Bone marrow (tissue), 2 donors: ENCODE results near the gene CCPG1.
"Not testable (repeated sequence)": the region's sequence is repeated elsewhere in the genome, so short reads cannot be mapped to it uniquely, and the experiment has no call there.

Experiments used
- DNase-seq, 2 donors: peaks; one replicate each; lab custom pipeline; 2025; lab: John Stamatoyannopoulos, UW

The CCPG1 gene, protein sequence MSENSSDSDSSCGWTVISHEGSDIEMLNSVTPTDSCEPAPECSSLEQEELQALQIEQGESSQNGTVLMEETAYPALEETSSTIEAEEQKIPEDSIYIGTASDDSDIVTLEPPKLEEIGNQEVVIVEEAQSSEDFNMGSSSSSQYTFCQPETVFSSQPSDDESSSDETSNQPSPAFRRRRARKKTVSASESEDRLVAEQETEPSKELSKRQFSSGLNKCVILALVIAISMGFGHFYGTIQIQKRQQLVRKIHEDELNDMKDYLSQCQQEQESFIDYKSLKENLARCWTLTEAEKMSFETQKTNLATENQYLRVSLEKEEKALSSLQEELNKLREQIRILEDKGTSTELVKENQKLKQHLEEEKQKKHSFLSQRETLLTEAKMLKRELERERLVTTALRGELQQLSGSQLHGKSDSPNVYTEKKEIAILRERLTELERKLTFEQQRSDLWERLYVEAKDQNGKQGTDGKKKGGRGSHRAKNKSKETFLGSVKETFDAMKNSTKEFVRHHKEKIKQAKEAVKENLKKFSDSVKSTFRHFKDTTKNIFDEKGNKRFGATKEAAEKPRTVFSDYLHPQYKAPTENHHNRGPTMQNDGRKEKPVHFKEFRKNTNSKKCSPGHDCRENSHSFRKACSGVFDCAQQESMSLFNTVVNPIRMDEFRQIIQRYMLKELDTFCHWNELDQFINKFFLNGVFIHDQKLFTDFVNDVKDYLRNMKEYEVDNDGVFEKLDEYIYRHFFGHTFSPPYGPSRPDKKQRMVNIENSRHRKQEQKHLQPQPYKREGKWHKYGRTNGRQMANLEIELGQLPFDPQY

DNA sequence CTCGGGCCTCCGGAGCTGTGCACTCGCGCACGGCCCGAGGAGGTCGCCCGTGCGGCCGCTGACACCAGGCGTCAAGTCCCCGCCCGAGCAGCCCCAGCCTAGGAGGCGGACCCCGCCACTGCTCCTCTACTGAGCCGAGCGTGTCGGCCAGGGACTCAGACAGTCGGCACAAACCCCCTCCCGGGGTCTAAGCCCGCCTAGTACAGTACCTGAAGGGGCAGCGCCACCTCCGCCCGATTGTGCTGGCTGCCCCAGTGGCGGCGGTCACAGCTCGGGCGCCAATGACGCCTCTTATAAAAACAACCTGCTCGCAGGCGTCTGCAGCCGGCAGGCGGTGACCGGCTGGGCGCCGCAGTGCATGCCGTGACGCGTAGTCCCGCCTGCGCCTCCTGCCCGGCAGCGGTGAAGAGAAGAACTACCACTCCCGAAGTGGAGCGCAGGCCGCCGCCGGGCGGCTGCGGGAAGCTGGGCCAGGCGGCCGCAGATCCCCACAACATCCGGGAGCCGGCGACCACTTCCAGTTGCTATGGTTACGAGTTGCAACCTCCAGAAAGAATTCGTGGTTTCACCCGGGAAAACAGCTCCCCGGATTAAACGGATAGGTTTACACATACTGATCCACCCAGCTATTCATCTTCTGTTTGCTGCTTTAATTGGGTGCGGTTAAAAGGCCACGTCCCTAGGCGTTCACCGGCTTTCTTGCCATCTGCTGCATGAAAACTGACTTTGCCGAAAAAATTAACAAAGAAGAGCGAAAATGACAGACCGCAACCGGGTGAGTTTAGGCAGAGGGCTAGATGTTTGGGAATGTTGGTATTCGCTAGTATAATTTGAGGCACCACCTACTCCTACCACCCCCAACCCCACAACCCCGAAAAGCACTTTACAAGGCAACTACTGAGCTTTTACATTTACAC is at the start of gene CCPG1, which contains the start of gene PIERCE2:
Gene CCPG1, minus strand, starts transcription at position 348 of the 917 bp plus-strand sequence. CDS start 18,935 bp downstream, outside the sequence.
Gene PIERCE2, plus strand, starts transcription at position 484 of the 917 bp plus-strand sequence. Its CDS starts 274 bp downstream, at position 758.
- DNase-seq = peak; percentile 75 to 92

DNA sequence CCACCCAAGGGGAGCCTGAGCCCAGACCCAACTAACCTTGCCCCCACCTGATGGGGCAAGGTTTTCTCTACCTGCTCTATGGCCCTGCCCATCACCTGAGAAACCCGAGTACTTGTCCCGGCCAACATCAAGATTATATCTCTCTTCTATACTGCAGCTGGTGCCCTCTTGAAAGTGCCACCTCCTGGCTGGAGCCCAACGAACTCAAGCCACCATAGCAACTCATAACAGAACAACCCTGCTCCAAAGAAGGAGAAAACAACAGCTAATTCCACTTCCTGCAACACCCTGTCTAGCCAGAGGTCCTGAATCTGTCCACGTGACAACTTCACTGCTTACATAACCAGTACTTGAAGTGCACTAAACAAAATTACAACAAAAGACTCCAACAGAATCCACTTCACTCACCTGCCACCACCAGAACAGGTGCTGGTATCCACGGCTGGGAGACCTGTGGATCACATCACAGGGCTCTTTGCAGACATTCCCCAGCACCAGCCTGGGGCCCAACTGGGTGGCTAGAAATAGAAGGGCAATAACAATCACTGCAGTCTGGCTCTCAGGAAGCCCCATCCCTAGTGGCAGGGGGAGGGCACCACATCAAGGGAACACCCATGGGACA is 49.4 kb upstream of the CCPG1 start:
- DNase-seq = no peak

DNA sequence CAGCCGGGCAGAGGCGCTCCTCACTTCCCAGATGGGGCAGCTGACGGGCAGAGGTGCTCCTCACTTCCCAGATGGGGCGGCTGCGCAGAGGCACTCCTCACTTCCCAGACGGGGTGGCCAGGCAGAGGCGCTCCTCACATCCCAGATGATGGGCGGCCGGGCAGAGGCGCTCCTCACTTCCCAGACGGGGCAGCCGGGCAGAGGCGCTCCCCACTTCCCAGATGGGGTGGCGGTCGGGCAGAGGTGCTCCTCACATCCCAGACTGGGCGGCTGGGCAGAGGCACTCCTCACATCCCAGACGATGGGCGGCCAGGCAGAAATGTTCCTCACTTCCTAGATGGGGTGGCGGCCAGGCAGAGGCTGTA is 38.9 kb upstream of the CCPG1 start:
- DNase-seq = not testable (repeated sequence)

DNA sequence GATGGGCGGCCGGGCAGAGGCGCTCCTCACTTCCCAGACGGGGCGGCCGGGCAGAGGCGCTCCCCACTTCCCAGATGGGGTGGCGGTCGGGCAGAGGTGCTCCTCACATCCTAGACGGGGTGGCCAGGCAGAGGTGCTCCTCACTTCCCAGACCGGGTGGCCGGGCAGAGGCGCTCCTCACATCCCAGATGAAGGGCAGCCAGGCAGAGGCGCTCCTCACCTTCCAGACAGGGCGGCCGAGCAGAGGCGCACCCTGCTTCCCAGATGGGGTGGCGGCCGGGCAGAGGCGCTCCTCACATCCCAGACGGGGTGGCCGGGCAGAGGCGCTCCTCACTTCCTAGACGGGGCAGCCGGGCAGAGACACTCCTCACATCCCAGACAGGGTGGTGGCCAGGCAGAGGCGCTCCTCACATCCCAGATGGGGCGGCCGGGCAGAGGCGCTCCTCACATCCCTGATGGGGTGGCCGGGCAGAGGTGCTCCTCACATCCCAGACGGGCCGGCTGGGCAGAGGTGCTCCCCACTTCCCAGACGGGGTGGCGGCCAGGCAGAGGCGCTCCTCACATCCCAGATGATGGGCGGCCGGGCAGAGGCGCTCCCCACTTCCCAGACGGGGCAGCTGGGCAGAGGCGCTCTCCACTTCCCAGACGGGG is 38.3 kb upstream of the CCPG1 start:
- not testable (repeated sequence) for DNase-seq

DNA sequence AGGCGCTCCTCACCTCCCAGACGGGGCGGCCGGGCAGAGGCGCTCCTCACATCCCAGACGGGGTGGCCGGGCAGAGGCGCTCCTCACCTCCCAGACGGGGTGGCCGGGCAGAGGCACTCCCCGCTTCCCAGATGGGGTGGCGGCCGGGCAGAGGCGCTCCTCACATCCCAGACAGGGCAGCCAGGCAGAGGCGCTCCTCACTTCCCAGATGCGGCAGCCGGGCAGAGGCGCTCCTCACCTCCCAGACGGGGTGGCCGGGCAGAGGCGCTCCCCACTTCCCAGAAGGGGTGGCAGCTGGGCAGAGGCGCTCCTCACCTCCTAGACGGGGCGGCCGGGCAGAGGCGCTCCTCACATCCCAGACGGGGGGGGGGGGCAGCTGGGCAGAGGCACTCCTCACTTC is 37.8 kb upstream of the CCPG1 start:
- DNase-seq = not testable (repeated sequence)

DNA sequence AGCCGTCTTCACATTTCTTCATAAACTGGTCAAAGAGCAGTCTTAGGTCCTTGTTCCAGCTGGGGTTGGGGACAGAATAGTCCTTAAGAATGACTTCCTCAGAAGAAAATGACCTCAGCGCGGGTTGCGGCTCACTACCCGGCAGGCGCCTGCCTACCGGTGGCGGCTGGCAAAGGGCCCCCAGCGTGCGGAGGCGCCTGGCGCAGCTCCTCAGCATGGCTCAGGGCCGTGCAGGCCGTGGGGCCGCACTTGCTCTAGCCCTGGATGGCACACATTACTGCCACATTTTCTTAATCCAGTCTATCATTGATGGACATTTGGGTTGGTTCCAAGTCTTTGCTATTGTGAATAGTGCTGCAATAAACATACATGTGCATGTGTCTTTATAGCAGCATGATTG is 35.0 kb upstream of the CCPG1 start:
- not testable (repeated sequence) for DNase-seq

DNA sequence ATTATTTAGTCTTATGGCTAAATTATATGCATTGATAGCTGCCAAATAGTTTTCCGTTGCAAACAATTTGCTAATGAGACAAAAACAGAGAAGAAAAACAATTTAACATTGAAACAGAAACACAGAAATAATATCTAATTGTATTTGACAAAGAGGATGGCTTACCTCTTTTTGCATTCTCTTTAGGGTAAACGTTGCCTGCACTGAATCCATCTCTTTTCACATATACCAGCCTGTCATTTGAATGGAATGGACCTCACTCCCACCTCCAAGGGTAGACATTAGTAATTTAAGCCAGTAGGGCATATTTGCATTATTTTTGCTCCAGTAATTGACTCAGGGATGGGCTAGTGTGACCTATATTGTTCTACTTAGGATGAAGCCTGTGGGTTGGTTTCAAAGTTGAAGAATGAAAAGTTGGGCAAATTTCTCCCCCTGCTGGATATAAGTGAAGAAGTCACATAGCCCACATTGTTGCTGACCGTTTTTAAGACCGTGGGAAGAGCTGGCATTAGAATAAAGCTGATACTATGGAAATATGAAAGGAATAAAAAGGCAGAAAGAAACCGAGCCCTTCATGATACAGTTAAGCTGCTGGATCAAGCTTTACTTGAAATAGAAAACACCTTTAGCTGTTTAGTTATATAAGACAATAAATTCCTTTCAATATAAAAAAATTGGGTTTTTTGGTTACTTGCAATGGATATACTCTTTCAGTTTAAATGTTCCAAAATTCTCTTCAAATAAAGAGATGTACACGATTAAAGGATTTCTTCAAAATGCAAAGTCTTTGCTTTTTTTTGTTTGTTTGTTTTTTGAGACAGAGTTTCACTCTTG is 27.0 kb upstream of the CCPG1 start:
- DNase-seq = peak in 1 of 2 donors; percentile 51

DNA sequence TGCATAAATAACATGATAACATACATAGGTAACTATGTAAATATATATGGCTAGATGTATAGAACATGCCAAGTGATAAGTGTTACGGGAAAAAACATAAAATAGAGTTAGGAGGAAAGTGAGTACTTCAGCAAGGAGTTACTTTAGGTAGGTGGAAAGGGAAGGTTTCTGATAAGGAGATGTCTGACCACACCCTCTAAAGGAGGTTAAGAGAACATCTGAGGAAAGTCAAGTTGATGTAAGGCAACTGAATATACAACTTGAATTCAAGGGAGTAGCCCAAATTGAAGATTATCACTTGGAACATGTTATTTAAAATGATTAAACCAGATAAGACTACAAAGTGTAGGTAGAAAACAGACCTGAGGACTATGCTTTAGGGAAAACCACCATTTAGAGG is 13.9 kb upstream of the CCPG1 start:
- DNase-seq = no peak

DNA sequence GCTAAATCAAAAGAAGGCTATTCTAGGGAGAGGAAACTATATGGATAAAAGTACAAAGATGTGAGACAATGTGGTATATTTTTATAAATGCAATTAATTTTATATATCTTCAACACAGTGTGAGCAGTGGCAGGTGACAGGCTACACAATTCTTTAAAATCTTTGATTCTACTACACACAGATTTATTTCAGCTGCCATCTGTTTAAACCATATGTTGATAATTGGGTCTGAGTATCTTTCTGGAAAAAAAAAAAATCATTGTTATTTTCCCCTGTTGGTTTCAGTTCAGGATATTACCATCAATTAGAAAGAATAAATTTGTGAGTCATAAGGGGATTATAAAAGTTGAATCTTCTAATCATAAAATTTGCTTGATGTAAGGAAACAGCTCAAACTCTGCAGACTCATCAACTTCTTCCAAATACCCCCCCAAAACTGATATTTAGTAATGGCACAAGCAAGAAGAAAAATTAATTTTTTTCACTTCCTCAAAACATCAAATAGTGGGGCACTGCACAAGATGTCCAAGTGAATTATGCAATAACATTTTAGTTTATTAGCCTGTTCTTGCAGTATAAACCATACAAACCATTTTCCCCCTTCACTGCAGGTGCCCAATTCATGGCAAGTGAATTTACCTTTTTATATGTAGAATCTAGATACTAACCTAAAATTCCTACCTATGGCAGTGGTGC is 12.2 kb upstream of the CCPG1 start:
- DNase-seq = no peak

DNA sequence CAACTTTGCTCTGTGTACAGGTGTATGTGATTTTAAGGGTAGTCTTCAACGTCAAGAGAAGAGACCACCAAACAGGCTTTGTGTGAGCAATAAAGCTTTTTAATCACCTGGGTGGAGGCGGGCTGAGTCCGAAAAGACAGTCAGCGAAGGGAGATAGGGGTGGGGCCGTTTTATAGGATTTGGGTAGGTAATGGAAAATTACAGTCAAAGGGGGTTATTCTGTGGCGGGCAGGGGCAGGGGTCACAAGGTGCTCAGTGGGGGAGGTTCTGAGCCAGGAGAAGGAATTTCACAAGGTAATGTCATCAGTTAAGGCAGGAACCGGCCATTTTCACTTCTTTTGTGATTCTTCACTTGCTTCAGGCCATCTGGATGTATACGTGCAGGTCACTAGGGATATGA is 9.5 kb upstream of the CCPG1 start:
- not testable (repeated sequence) for DNase-seq

DNA sequence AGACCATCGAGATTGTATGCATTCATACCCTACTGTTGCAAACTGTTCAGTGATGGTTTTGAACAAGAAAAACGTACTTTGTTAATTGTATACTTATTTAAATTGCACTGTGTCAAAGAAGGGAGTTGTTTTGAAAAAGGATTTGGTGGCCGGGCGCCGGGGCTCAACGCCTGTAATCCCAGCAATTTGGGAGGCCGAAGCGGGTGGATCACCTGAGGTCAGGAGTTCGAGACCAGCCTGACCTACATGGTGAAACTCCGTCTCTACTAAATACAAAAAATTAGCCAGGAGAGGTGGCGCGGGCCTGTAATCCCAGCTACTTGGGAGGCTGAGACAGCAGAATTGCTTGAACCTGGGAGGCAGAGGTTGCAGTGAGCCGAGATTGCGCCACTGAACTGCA is 817 bp upstream of the CCPG1 start:
- DNase-seq = not testable (repeated sequence)

DNA sequence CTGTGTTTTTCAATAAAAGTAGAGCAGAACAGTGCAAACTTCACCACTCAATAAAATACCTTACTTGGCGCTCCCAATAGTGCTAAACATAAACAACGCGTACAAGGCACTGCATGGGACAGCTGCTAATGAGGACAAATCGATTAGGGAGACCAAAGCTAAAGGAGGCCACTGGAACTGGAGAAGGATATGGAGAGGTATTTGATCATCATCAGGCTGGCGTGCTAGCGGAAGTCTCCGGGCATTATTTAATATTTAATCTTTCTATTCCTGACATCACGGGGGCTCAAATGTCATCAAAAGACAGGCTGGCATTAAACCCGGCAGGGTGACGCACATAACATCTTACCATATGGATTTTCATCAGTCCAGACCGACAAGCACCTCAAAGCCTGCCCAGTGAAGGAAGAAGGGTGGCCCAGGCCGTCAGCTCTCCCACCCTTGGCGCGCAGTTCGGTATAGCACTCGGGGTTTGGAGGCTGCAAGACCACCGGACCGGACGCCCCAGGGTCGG is 604 bp downstream of the CCPG1 start:
- DNase-seq = no peak

DNA sequence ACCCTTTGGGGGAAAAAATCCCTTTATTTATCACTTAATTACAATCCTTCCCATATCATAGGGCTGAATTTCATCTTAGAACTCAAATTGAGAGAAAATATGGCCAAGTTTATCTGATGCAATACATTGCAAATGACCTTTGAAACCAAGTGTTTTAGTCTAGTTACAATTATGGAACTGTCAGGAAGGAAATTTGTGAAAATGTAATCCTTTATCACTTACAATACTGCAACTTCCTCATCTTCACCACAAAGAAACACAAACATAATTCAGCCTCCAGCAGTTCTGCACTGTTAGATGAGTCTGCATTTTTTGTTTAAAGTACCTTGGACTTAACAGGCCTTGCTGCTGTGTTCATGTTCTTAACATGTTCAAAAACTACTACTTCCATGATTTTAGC is 4.6 kb downstream of the CCPG1 start:
- DNase-seq = peak in 1 of 2 donors; percentile 78

DNA sequence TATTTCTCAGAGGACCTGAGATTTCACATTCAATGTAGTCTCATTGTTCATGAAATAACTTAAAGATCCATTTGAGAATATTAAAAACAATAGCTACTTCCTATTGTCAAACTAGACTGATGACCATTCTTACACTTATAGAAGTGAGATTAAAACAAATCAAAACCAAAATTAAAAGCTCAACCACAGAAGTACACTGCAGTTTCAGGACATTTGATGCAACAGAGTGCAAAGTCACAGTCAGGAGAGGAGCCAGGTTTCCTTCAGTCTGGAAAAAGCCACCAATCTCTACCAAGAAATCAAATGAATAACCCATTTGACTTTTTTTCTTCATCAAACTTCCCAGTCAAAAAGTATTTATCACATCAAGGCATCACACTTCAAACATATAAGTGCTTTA is 5.5 kb downstream of the CCPG1 start:
- DNase-seq = no peak

DNA sequence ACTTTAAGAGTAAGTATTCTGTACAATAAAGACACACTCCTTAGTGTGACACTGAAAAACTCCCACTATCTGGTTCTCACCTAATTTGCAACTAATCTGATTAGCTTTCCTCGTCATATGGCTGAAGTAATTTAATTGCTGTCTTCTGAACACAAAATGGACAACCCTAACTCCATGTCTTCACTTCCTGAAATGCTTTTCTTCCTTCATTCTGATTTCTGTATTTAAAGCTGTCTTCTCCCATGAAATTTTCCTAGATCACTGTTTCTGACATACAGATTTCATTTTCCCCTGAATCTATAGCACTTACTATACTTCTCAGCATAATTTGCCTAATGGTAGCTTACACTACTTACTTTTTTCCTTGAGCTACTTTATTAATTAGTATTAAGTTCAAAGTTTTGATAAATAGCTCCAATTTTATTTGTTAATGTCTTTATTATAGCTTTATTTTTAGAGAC is 6.3 kb downstream of the CCPG1 start:
- DNase-seq = no peak

DNA sequence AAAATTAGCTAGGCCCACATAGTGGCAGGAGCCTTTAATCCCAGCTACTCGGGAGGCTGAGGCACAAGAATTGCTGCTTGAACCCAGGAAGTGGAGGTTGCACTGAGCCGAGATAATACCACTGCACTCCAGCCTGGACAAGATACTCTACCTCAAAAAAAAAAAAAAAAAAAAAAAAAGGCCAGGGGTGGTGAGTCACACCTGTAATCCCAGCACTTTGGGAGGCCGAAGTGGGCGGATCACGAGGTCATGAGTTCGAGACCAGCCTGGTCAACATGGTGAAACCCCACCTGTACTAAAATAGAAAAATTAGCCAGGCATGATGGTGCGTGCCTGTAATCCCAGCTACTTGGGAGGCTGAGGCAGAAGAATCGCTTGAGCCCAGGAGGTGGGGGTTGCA is 8.1 kb downstream of the CCPG1 start:
- not testable (repeated sequence) for DNase-seq

DNA sequence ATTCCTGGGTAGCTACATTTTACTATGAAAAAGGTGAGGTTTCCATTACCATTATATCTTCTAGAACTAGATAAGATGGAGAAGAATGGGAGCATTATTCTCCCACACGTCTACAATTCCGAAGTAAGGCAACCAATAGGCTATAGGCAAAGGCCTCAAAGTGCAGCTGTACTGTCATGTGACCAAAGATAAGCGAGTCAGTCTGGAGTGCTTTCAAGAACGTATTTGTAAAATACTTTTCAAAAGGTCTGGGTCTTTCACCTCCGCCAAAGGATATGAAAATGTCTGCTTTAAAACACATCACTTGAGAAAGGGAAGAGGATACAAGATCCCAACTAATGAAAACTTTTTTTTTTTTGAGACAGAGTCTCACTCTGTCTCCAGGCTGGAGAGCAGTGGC is 9.9 kb downstream of the CCPG1 start:
- no peak for DNase-seq

DNA sequence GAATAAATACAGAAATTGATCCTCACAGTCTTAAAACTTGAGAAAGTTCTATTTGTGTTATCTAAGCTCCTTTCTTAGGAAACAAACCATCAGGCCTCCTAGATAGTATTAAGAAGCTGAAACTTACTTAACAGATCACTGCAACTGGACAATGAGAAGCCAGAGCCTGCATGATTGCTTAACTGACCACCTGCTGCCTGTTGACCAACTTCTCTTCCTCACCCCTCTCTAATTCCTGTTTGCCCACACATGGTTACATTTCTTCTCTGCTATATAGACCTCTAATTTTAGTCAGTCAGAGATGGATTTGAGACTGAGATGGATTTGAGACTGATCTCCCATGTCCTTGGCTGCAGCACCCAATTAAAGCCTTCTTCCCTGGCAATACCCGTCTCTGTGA is 13.5 kb downstream of the CCPG1 start:
- DNase-seq = no peak

DNA sequence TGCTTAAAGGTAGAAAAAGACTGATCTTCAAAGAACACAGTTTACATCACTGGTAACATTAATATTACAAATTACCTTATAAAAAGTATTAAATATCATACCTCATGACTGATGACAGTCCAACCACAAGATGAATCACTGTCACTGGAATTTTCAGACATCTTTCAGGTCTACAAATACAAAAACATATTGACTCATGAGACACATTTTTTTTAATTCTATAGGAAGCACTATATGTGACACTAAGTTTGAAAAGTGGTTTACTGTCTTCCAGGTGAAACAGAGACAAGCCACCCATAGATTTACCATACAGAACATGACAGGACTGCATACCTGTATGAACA is 18.9 kb downstream of the CCPG1 start:
- DNase-seq = no peak
